ENCODE measurements around the gene ANKRD36. TPM values are rescaled to one million over a fixed set of nuclear protein-coding genes. Genes with fewer than 3 reads are reported as not detected.
"Not testable (repeated sequence)": the region's sequence is repeated elsewhere in the genome, so short reads cannot be mapped to it uniquely, and the experiment has no call there.

ANKRD36 gene
- total RNA-seq (10 to 100 TPM; 29.2 to 49.4 (median 31.2) TPM), polyA plus RNA-seq (1 to 10 TPM; 4.6 to 7.6 TPM)
- long read RNA-seq, donor 1, partial matches to known transcripts = 46 of 120 reads
- long read RNA-seq, donor 1, other reads (novel, unspliced or antisense) = 73 of 120 reads
- long read RNA-seq, donor 2, partial matches to known transcripts = 0 of 2 reads
- long read RNA-seq, donor 2, other reads (novel, unspliced or antisense) = 0 of 2 reads
- long read RNA-seq, donor 3, partial matches to known transcripts = 0 of 10 reads
- long read RNA-seq, donor 3, other reads (novel, unspliced or antisense) = 10 of 10 reads

DNA sequence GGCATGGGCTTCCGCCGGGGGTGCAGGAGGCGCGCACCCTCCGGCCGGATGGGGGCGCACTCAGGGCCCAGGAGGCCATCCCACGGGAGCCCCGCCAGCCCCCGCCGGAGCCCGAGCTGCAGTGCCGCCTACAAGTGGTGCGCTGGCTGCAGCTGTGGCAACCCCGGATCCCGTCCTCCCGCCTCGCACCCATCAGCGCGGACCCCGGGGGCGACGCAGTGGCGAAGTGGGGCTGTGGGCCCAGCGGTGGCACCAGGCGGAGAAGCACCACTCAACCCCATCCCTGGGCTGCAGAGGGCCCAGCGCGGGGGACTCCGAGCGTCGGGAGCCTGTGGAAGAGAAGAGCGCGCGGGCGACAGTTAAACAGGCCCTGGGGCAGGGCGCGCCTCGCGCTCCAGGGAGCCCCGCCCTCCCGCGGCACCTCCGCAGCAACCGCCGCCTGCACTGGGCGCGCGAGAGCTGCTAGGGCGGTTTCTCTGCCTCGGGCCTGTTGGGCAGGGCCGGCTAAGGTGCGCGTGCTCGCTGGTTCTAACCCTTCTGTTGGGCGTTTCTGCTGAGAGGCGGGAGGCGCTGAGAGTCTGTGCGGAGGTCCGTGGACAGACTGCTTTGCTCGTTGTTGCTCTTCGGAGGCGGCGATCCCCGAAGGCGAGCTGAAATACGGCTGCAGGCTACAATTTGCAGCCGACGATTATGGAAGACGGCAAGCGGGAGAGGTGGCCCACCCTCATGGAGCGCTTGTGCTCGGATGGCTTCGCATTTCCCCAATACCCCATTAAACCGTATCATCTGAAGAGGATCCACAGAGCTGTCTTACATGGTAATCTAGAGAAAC, at the start of gene ANKRD36:
Gene ANKRD36, plus strand, starts transcription at position 104 of the 832 bp plus-strand sequence. Its CDS starts 587 bp downstream, at position 691.
- intact Hi-C loops (cut with DNase I); H3K27me3 ChIP-seq; H3K4me1 ChIP-seq (ENCODE audit: insufficient read depth); H3K9me3 ChIP-seq; H3K36me3 ChIP-seq: not testable (repeated sequence)
- TF ChIP-seq, protein P1, sequence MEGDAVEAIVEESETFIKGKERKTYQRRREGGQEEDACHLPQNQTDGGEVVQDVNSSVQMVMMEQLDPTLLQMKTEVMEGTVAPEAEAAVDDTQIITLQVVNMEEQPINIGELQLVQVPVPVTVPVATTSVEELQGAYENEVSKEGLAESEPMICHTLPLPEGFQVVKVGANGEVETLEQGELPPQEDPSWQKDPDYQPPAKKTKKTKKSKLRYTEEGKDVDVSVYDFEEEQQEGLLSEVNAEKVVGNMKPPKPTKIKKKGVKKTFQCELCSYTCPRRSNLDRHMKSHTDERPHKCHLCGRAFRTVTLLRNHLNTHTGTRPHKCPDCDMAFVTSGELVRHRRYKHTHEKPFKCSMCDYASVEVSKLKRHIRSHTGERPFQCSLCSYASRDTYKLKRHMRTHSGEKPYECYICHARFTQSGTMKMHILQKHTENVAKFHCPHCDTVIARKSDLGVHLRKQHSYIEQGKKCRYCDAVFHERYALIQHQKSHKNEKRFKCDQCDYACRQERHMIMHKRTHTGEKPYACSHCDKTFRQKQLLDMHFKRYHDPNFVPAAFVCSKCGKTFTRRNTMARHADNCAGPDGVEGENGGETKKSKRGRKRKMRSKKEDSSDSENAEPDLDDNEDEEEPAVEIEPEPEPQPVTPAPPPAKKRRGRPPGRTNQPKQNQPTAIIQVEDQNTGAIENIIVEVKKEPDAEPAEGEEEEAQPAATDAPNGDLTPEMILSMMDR (IDR thresholded peaks at IDR 0.05) = peak; percentile 58 to 68 (median 60)
- DNase-seq = peak; percentile 78 to 90 (median 85)
- H3K27ac ChIP-seq = peak within 1 kb of the TSS; percentile 77 to 88
- WGBS, 3 donors = 0 to 1% (median 0%) methylated on average over 15 to 58 of the region's 74 CpGs
- peak within 1 kb of the TSS; percentile 74 for H3K4me3 ChIP-seq

DNA sequence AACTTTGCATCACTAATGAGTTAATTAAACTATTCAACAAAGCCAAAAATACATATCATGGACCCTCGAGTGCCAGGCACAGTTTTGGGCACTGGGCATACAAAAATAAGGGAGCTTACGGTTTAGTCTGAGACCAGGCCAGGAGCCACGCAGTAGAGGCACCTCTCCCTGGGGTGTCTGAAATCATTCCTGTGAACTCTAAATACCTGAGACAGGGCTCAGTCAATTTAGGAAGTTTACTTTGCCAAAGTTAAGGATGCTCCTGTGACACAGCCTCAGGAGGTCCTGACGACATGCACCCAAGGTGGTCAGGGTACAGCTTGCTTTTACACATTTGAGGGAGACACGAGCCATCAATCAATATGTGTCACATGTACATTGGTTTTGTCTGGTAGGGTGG, 46.9 kb upstream of the ANKRD36 start:
- H3K27me3 ChIP-seq; DNase-seq; H3K27ac ChIP-seq; H3K4me3 ChIP-seq; H3K36me3 ChIP-seq; H3K4me1 ChIP-seq (ENCODE audit: insufficient read depth); intact Hi-C loops (cut with DNase I); H3K9me3 ChIP-seq: not testable (repeated sequence)
- WGBS, 3 donors = 78 to 83% (median 79%) methylated on average over 5 of the region's 5 CpGs

DNA sequence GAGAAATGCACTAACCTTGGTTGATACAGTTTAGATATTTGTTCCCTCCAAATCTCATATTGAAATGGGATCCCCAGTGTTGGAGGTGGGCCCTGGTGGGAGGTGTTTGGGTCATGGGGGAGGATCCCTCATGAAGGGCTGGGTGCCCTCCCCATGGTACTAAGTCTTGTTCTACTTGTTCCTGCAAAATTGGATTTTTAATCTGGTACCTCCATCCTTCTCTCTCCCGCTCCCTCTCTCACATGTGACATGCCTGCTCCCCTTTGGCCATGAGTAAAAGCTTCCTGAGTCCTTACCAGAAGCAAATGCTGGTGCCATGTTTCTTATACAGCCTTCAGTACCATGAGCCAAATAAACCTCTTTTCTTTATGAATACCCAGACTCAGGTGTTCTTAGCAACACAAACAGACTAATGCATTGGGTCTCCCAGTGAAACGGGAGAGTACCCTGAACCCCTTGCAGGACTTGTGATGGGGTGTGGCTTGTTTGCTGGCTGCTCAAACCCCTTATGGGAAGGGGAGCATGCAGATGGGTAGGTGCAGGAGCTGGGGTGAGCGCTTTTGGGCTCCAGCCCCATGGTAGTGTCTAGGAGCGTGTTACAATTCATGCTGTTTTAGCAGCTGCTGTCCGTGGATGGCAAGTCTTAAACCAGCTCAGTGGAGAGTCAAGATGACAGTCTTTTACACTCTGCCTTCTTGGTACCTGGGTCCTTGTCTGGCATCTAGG, 45.5 kb upstream of the ANKRD36 start:
- no peaks in the 10 kb centered on the region for H3K27me3 ChIP-seq
- H3K27ac ChIP-seq = no peak overlapping the region
- DNase-seq = no peak
- no peak overlapping the region for H3K4me3 ChIP-seq
- WGBS, 3 donors = 81 to 93% (median 91%) methylated on average over 5 of the region's 5 CpGs
- H3K4me1 ChIP-seq (ENCODE audit: insufficient read depth) = no peaks in the 10 kb centered on the region
- TF ChIP-seq, protein P1 (IDR thresholded peaks at IDR 0.05) = no peak
- TF ChIP-seq POLR2A (IDR thresholded peaks at IDR 0.05) (no peak), EP300 (IDR thresholded peaks at IDR 0.05) (no peak)
- H3K36me3 ChIP-seq = no peaks in the 10 kb centered on the region
- peaks cover 0 to 3% of the 10 kb centered on the region in 2 donors for H3K9me3 ChIP-seq
- intact Hi-C loops (cut with DNase I) = no loop called here

DNA sequence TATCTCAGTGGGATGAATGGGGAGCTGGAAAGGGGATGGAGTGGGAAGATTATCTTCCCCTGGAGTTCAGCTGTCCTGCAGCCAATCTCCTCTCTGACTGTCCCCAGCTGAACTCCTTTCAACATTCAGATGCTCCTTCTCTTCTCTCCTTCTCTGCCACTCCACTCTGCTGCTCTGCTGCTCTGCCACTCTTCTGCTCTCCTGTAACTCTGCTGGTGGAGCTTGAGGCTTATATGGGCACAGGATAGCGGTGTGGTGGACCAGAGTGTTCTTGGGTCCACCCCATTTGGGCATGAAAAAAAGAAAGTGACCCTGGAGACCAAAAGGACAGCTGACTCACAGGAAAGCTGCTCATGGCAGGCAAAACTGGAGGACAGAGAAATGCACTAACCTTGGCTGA, 44.9 kb upstream of the ANKRD36 start:
- H3K4me3 ChIP-seq = no peak overlapping the region
- 91 to 96% (median 94%) methylated on average over 1 of the region's 1 CpG for WGBS, 3 donors
- H3K9me3 ChIP-seq = peaks cover 0 to 3% of the 10 kb centered on the region in 2 donors
- H3K36me3 ChIP-seq = no peaks in the 10 kb centered on the region
- no peak for DNase-seq
- H3K27ac ChIP-seq = no peak overlapping the region
- TF ChIP-seq, protein P1 (IDR thresholded peaks at IDR 0.05) = no peak
- TF ChIP-seq POLR2A (IDR thresholded peaks at IDR 0.05) = no peak
- TF ChIP-seq EP300 (IDR thresholded peaks at IDR 0.05) = no peak
- intact Hi-C loops (cut with DNase I) = no loop called here
- no peaks in the 10 kb centered on the region for H3K4me1 ChIP-seq (ENCODE audit: insufficient read depth)
- no peaks in the 10 kb centered on the region for H3K27me3 ChIP-seq

DNA sequence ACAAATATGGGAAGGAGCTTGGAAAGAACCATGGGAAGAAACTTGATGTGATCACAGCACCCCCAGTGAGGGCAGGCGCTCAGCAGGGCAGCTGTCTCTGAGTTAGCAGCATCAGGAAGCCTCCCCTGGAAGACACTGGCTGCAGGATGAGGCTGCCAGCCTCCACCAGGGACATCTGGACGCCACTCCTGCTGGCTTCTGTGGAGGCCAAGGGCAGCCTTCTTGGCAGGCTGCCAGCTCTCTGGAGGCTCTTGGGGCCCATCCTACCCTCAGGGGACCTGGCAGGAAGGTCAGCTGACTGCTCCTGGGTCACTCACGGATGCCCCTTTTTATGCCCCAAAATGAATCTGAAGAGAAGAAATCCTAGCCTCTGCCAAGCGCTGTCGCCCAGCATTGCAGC, 44.2 kb upstream of the ANKRD36 start:
- intact Hi-C loops (cut with DNase I); H3K9me3 ChIP-seq; DNase-seq: not testable (repeated sequence)

DNA sequence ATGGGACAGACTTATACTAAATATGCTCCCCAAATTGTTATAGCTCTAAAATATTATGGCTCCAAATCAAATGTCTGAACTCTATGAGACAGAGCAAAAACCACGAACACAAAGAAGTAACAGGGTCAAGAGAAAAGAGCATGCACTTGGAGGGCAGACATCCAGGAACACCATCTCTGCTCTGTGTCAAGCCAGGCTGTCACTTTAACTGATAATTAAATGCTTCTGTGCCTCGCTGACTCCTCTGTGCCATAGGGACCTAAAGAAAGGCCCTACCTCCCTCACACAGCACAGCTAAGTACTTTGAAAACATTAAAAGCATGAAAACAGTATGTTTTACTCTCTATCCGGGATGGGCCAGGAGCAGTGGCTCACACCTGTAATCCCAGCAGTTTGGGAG, 42.0 kb upstream of the ANKRD36 start:
- DNase-seq, H3K36me3 ChIP-seq, H3K9me3 ChIP-seq: not testable (repeated sequence)

More for the DNA sequence above, 44.2 kb upstream of the ANKRD36 start:
- not testable (repeated sequence) for H3K4me3 ChIP-seq; H3K27ac ChIP-seq; H3K36me3 ChIP-seq; H3K27me3 ChIP-seq; H3K4me1 ChIP-seq (ENCODE audit: insufficient read depth)
- WGBS, 3 donors = 13 to 20% (median 19%) methylated on average over 5 of the region's 5 CpGs

DNA sequence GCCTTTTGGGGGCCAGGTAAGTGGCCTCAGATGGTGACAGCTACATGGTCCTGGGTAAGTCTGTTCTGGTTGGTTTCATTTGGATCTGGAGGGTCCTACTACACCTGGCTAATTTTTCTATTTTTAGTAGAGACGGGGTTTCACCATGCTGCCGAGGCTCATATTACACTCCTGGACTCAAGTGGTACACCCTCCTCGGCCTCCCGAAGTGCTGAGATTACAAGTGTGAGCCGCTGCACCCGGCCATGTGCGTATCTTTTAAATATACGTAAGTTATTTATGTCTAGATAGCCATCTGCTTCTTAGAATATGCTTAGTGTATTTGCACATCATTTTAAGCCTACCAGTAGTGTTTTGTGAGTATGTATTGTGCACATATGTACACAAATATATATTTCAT, 35.7 kb upstream of the ANKRD36 start:
- H3K4me1 ChIP-seq (ENCODE audit: insufficient read depth); H3K27me3 ChIP-seq; H3K9me3 ChIP-seq; intact Hi-C loops (cut with DNase I); H3K36me3 ChIP-seq; DNase-seq; H3K4me3 ChIP-seq; H3K27ac ChIP-seq: not testable (repeated sequence)
- WGBS, 3 donors = 91% methylated on average over 8 of the region's 8 CpGs

More for the DNA sequence above, 42.0 kb upstream of the ANKRD36 start:
- H3K27me3 ChIP-seq; H3K4me1 ChIP-seq (ENCODE audit: insufficient read depth); intact Hi-C loops (cut with DNase I); H3K4me3 ChIP-seq; H3K27ac ChIP-seq: not testable (repeated sequence)
- WGBS, 3 donors = 66 to 84% (median 79%) methylated on average over 2 to 3 of the region's 3 CpGs

DNA sequence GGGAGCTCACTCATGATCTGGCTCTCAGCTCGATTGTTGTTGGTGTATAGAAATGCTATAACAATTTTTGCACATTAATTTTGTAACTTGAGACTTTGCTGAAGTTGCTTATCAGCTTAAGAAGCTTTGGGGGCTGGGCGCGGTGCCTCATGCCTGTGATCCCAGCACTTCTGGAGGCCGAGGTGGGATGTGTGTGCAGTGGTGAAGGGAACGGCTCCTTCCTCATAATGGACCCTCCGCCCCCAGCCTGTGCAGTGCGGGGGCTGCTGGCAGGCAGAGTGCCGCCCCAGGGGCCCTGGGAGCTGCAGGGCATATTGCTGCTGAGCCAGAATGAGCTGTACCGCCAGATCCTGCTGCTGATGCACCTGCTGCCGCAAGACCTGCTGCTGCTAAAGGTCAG, 32.1 kb upstream of the ANKRD36 start:
- DNase-seq; H3K27me3 ChIP-seq; H3K36me3 ChIP-seq; H3K9me3 ChIP-seq; H3K4me3 ChIP-seq; H3K27ac ChIP-seq; H3K4me1 ChIP-seq (ENCODE audit: insufficient read depth); intact Hi-C loops (cut with DNase I): not testable (repeated sequence)
- 47 to 61% (median 60%) methylated on average over 7 to 8 of the region's 10 CpGs for WGBS, 3 donors
